GM21528 (cell line): ENCODE data around the gene SCUBE3.

Source experiments
- ATAC-seq: cut with Tn5 transposase; IDR thresholded peaks from one replicate; pipeline ENCODE4 v1.9.1; 2021; ENCODE audit warnings: mild to moderate bottlenecking, moderate library complexity; ENCODE audit not compliant: unreplicated experiment, low FRiP score

The SCUBE3 gene

DNA sequence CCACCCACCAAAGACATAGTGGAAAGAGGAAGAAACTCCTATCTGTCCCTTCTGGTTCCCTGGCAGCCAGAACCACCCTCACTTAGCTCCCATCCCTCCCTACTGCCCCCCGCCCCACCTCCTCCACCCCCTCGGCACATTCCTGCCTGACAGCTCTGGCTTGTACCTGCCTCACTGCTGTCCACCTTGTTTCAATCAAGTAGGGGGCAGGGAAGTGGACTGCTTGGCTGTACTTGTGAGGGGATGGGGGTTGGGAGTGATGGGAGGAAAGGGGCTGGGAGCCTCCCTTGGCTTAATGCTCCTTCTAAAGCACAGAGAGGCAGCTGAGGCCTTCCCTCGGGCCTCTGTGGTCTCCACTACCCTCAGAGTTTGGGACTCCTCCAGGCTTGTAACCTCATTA, 23.7 kb downstream of the SCUBE3 start:
- no peak for ATAC-seq

DNA sequence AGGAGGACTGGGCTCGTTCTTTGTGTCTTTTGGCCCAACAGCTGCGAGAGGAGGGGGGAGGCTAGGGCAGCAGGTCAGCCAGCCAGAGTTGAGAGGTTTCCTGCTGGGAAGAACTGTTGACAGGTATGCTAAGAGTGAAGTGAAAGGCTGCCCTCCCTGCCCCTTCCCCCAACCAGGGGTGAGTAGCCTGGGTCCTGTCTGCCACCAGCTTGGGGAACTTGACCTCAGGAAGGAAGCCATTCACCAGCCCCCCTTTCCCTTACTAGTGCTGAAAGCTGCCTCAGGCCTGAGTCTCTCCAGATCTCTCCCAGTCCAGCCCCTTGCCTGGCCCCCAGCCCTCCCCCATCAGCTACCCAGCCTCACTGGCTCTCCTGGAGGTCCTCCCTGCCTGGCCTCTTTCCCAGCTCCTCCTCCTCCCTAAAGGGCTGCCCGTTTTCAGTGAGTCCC, 25.1 kb downstream of the SCUBE3 start:
- ATAC-seq, result no peak

DNA sequence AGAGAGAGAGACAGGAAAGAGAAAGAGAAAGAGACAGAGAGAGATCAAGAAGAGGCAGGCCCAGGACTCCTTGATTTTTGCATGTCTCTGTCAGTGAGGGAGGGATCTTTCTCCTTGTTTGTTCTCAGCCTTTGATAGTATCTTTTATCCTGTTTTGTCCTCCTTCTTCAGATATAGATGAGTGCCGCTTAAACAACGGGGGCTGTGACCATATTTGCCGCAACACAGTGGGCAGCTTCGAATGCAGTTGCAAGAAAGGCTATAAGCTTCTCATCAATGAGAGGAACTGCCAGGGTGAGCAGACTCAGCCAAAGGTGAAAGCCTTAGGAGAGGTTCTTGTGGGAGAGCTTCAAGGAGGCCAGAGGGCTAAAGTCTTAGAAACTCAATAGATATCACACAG, 25.8 kb downstream of the SCUBE3 start:
- no peak for ATAC-seq

DNA sequence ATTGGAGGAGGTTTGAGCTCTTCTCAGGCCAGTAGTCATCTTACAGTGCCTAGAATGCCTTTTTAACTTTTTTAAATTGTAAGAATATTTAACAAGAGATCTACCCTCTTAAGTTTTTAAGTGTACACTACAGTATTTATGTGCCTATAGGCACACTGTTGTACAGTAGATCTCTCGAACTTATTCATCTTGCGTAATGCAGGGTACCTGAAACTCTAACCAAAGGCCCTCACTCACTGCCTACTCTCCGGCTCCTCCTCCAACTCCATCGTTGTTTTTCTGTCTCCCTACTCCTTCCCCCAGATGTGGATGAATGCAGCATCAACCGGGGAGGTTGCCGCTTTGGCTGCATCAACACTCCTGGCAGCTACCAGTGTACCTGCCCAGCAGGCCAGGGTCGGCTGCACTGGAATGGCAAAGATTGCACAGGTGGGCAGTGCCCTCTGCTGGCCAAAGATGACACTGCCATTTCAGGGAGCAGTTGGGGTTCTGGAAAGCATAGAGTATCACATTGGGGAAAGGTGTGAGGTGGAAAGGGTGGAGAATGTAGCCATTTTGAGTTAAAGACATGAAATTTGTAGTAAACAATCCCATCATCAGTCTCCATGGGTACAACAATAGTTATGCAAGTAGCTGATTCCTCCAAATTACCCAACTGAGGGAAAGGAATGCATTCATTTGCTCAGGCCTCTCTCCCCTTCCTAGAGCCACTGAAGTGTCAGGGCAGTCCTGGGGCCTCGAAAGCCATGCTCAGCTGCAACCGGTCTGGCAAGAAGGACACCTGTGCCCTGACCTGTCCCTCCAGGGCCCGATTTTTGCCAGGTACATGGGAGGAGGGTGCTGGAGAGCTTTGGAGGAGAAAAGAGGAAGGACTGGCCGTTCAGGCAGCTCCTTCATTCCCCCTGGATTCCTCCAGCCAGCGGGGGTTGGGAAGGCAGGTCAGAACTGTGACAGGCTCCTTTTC, 27.4 kb downstream of the SCUBE3 start:
- ATAC-seq, result no peak

DNA sequence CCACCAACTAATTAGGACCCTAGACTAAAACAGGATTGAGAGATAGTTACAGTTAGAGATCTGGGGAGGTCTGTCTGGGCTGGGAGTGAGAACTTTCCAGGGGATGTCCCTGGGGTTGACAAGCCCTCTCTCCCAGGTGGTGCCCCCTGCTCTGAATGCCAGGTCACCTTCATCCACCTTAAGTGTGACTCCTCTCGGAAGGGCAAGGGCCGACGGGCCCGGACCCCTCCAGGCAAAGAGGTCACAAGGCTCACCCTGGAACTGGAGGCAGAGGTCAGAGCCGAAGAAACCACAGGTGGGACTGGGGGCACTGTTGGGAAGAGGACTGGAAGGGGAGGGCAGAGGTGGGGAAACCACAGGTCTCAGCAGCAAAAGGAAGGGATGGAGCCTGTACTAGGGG, 28.7 kb downstream of the SCUBE3 start:
- ATAC-seq, result no peak

DNA sequence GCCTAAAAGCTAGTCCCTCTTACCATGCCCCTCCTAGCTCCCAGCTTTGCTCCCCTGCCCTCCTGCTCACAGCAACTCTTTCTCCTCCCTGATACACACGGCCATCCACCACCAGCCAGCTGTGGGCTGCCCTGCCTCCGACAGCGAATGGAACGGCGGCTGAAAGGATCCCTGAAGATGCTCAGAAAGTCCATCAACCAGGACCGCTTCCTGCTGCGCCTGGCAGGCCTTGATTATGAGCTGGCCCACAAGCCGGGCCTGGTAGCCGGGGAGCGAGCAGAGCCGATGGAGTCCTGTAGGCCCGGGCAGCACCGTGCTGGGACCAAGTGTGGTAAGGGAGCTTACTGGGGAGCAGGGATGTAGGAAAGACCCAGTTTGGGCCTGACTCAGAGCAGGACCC, 29.1 kb downstream of the SCUBE3 start:
- ATAC-seq, result no peak

DNA sequence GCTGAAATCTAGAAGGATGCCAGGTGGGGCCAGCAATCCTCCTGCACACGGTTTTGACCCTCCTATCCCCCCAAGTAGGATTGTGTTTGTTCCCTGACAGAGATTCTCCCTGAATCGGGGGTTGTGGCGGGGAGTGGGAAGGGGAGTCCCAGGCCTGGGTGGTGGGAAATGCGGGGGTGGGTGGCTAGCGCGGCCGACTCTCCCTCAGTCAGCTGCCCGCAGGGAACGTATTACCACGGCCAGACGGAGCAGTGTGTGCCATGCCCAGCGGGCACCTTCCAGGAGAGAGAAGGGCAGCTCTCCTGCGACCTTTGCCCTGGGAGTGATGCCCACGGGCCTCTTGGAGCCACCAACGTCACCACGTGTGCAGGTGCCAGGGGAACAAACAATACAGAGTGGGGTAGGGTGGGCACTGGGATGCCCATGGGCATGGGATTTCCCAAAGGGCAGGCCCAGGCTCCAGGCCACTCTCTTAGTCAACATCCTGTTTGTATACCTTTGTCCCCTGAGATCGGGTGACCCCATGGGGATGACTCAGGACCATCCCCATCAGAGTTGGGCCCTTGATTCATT, 29.7 kb downstream of the SCUBE3 start:
- ATAC-seq, result no peak

DNA sequence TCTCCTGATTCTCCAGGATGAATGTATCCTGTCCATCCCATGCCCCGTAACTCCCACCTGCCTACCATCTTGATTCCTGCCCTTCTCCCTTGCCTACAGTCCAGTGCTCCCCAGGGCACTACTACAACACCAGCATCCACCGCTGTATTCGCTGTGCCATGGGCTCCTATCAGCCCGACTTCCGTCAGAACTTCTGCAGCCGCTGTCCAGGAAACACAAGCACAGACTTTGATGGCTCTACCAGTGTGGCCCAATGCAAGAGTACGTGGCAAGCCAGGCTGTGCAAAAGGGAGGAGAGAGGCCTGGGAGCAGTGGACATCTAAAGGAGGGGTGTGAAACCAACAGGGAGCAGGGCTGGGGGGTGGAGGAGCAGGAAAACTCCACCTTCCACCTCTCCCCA, 30.8 kb downstream of the SCUBE3 start:
- ATAC-seq, result no peak

DNA sequence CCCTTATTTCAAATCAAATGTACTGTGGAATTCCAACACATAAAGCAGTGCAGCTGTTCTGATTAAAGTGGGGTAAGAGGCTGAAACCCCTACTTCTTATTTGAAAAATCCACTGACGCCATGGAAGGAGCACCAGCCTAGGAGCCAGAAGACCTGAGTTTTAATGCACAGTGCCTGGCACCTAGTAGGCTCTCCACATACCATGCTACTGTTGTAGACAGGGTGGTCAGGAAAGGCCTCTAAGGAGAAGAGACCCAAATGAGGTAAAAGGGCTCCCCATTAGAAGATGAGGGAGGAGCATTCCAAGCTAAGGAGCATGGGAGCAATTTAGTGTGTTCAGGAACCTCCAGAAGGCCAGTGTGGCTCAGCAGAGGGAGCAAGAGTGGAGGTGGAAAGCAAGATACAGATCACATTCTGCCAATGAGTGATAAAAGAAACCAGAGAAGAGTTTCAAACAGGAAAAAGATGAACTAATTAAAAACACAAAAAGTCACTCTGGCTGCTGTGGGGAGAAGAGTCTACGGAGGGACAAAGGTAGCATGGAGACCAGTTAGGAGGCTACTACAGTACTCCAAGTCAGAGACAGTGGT, 34.0 kb downstream of the SCUBE3 start:
- ATAC-seq, result no peak

DNA sequence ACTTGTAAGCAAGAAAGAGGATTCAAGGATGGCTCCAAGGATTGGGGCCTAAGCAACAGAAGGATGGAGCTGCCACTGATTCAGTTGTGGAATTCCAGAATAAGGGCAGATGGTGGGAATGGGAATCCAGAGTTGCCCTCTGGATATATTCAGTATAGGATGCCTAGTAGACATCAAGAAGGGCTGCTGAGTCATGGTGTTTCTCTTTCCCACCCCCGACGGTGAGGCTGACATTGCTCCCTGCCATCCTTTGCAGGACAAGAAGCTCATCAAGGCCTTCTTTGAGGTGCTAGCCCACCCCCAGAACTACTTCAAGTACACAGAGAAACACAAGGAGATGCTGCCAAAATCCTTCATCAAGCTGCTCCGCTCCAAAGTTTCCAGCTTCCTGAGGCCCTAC, 34.5 kb downstream of the SCUBE3 start:
- ATAC-seq, result no peak

DNA sequence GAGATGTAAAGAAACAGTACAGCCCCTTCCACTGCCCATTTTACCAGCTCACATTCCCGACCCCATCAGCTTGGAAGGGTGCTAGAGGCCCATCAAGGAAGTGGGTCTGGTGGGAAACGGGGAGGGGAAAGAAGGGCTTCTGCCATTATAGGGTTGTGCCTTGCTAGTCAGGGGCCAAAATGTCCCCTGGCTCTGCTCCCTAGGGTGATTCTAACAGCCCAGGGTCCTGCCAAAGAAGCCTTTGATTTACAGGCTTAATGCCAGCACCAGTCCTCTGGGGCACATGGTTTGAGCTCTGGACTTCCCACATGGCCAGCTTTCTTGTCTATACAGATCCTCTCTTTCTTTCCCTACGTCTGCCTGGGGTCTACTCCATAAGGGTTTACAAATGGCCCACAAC, 35.2 kb downstream of the SCUBE3 start:
- no peak for ATAC-seq

DNA sequence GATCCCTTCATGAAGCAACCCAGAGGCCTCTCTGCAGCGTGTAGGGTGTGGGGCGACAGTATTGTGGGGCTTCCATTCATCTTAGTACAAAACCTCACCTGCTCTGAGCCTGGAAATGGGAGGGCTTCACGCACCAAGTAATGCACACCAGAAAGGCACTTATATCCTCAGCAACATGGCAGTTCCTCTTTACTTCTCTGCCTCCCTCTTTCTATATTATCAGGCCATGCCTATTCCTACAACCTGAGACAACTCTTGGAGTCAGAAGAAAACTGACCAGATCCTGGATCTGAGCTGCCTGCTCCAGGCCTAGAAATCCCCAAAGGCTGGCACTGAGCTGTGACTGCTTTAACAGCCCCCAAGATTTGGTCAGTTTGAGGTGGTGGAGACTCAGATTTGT, 38.2 kb downstream of the SCUBE3 start:
- ATAC-seq, result no peak

DNA sequence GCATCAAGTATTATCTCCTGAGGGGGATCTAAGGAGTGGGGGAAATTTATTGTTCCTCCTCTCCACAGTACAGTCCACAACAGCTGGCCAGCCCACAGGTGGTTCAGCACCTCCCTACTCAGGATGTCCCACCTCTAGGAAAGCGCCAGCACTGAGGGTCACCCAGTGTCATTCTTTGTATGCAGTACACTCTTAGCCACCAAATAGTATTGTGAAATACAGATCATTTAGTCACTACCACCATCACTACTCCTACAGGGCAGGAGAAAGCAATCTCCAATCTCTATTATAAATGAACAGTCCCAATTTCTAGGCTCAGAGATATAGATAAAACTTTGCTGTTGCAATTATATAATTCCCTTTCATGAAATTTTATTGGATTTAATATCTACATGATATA, 39.5 kb downstream of the SCUBE3 start:
- no peak for ATAC-seq

DNA sequence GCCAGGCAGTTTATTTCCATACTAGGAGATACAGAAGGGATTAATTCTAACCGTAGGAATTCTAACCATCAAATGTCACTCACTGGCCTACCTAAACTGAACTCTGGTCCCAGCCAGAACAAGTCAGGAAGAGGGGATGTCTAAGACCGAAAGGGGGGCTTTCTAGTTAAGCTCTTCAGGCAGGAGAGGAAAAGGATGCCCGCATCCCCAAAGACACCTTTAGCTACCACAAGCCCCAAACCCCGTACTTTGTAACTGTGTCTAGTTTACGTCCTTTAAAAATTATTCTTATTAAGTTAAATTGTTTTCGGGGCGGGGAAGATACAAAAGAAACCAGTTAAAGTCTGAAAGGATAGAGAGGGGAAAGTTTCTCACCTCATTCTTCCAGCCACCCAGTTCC, 44.6 kb downstream of the SCUBE3 start:
- no peak for ATAC-seq

DNA sequence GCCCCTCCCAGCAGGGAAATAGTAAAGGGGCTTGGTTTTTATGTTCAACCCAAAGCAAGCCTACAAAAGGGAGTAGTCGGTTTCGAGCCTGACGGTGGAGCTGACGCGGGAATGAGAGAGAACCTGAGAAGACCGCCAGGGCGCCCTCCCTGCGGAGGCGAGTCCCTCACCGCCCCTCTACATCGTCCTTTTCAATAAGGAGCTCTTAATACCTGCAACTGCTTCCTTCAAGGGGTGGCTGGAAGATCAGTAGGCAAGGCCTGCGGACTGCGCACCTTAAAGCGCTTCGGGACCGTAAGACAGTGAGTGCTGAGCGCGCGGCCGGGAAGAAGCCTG, 45.1 kb downstream of the SCUBE3 start:
- peak; percentile 36 for ATAC-seq

DNA sequence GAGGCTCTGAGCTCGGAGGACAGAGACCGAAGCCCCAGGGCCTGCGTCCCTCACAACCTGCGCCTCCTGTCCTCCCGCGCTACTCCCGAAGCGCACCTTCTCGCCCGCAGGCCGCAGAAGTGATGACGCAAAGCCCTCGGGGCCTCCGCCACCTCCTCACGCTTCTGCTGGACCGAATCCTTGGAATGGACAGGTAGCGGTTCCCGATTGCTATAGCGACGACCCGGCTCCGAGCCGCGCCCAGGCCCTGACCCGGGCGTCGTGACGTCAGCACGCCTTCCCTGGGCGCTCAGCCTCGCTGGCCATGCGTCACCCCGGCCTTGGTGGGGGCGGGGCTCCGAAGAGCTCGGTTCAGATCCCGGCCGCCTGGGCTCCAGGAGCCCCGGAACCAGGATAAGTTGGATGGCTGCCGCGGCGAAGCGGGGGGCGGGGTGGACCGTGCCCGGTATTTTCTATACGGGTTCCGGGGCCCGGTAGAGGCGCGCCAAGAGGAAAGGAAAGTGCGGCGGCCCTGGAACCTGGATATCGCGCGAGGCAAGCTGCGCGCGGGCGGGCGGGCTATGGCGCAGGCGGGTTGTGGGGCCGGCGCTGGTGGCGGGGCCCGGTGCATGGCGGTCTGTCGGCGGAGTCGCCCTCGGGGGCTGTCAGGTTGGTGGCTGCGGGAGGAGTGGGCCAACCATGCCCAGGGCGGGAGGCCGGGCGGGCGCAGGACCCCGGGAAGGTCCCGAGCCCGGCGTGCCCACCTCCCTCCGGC, 45.6 kb downstream of the SCUBE3 start, which contains the start of gene ZNF76:
Gene ZNF76, plus strand, starts transcription at position 542 of the 754 bp plus-strand sequence. CDS start 21,417 bp downstream, outside the sequence.
- peak; percentile 86 for ATAC-seq

DNA sequence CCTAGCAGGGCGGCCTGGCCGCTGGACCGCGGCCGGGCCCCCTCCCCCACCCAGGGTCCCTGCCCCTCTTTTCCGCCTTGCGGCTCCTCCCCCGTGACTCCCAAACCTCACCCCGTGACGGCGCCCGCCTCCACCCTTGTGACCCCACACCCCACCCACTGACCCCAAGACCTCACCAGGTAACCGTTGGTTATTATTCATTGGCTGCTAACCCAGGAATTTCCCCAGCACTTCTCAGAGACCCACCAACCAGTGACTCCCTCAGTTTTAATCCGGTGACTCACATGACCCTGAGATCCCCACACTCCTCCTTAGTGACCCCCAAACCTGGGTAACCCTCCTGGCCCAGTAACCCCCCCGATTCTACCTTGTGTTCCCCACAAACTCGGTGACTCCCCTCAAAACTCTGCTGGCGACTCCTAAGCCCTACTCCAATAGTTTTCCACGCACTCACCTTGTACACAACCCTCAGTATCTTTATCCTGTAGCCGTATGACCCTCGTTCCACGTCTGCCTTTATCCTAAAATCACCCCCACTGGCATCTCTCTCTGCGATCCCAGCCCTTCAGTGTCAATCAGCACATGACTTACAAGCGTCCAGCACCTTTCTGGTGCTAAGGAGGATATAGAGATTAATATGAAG, 46.3 kb downstream of the SCUBE3 start:
- ATAC-seq, result peak; percentile 32

DNA sequence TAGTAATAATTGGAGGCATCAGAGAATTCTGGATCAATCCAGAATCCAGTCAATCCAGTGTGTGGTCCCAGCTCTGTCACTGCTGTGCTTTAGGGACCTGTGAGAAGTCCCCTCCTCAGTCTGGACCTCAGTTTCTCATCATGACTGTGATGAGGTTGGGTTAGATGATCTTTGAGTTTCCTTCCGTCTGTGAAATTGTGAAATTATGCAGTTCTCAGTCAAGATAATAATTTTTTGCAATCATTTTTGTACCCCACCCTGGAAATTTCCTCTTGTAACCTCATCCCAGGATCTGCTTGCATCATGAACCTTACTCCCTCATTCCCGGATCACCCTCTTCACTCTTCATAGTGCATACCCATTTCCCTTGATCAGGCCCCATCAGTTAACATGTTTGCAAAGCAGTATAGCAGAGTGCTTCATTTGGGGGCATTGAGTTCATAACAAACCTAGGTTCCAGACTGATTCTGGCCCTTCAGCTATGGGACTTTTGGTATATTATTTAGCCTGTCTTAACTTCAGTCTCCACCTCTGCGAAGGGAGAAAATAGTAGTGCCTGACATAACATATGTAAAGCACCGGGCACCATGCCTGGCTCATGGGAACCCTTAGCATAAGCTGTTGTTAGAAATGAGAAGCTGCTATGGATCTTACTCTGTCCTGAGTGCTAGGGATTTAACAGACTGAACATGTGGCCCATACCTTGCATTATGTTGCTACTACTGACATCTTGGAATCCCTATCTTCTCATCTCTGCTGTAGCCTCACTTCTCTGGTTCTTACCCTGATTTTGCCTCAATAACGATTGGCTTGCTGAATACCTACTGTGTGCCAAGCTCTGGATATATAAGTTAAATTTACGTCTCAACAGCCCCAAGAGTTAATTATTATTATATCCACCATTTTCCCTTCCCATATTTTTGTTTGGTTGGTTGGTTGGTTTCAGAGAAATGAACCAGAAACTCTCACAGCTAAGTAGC, 47.1 kb downstream of the SCUBE3 start:
- no peak for ATAC-seq

DNA sequence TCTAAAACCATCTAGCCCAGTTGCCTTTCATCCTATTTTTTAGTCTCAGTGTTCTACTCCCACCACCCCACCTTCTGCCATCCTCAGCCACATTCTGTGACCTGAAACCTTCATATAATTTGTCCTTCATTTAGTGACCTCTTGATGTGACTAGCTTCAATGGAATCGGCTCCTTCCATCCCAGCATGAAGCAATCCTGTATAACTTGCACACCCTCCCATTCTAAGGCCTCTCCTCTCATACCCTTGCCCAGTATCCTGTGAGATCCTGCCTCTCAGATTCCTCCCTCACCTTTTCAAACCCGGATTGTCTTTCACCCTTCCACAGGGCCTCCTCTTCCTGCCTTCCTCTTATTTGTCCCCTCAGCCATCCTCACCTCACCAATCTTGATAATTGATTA, 48.8 kb downstream of the SCUBE3 start:
- ATAC-seq, result no peak
